ENCODE measurements around the gene FANCC.
"Not testable (repeated sequence)": the region's sequence is repeated elsewhere in the genome, so short reads cannot be mapped to it uniquely, and the experiment has no call there.

GRCh38 chr9:95293296-95293695 lies 24.2 kb downstream of the FANCC start:
- not testable (repeated sequence) for TF ChIP-seq ELK1 (IDR thresholded peaks at IDR 0.05; ENCODE audit: borderline replicate concordance, low read depth, low read length); CTCF (conservative IDR thresholded peaks at IDR 0.05; ENCODE audit: low read depth, low read length); POLR2A (IDR thresholded peaks at IDR 0.05; ENCODE audit: low read depth, low read length); USF2 (IDR thresholded peaks at IDR 0.05; ENCODE audit: low read depth, low read length); SMC3 (IDR thresholded peaks at IDR 0.05; ENCODE audit: low read depth, low read length); RCOR1 (IDR thresholded peaks at IDR 0.05; ENCODE audit: insufficient replicate concordance, low read length); RFX5 (IDR thresholded peaks at IDR 0.05; ENCODE audit: low read depth, low read length); RAD21 (IDR thresholded peaks at IDR 0.05; ENCODE audit: low read length); FOS (IDR thresholded peaks at IDR 0.05; ENCODE audit: low read depth, low read length); MXI1 (IDR thresholded peaks at IDR 0.05; ENCODE audit: borderline replicate concordance, low read depth, low read length); CEBPB (IDR thresholded peaks at IDR 0.05; ENCODE audit: low read depth, low read length); CHD1 (IDR thresholded peaks at IDR 0.05; ENCODE audit: low read depth, low read length)

All from IMR-90 (cell line).